Sigmoid colon (tissue), 7 donors: ENCODE data around the gene TRPM3. TPM values are rescaled to one million over a fixed set of nuclear protein-coding genes. Genes with fewer than 3 reads are reported as not detected.

Experiments used
- DNase-seq: peaks from one replicate; pipeline ENCODE4 v3.0.0-alpha.2; 2019
- H3K27ac ChIP-seq, 4 donors: fragments of 200-600 bp; sonication (generic); one replicate each; pipeline ENCODE4 v1.5.1; 2016 to 2019; ENCODE audit warnings: mild to moderate bottlenecking in 1 of 4
- H3K27me3 ChIP-seq, 3 donors: fragments of 200-600 bp; sonication (generic); one replicate each; pipeline ENCODE4 v1.5.1; 2019; ENCODE audit warnings: mild to moderate bottlenecking in 1 of 3
- H3K36me3 ChIP-seq, 4 donors: fragments of 200-600 bp; sonication (generic); one replicate each; pipeline ENCODE4 v1.5.1; 2016 to 2019
- H3K4me1 ChIP-seq, 4 donors: fragments of 200-600 bp; sonication (generic); one replicate each; pipeline ENCODE4 v1.5.1; 2017 to 2019
- H3K4me3 ChIP-seq, 4 donors: fragments of 200-600 bp; sonication (generic); one replicate each; pipeline ENCODE4 v1.5.1; 2017 to 2019; ENCODE audit warnings: mild to moderate bottlenecking in 2 of 4, moderate library complexity in 1 of 4
- H3K9me3 ChIP-seq, 4 donors: fragments of 200-600 bp in 3 of 4; sonication (generic) in 3 of 4; one replicate each; pipeline versions ENCODE4 v1.5.1 to v1.6.1; 2013 to 2019
- CTCF ChIP-seq, 4 experiments: fragments of 450-650 bp in 3 of 4; fragments of 200-600 bp in 1 of 4; IDR thresholded peaks; one replicate each; pipeline ENCODE4 v1.5.1; 2016 to 2019; ENCODE audit warnings: antibody characterized with exemption in 4 of 4, mild to moderate bottlenecking in 3 of 4, moderate library complexity in 2 of 4
- EP300 ChIP-seq, 4 donors: sonication (generic); formaldehyde crosslinking; IDR thresholded peaks; one replicate each; pipeline ENCODE4 v1.6.1; 2017; ENCODE audit warnings: antibody characterized with exemption in 4 of 4
- POLR2A ChIP-seq, 2 donors: fragments of 450-650 bp; IDR thresholded peaks; one replicate each; pipeline ENCODE4 v1.6.1; 2016; ENCODE audit warnings: antibody characterized with exemption in 2 of 2, mild to moderate bottlenecking in 2 of 2, moderate library complexity in 2 of 2
- POLR2AphosphoS5 ChIP-seq, 4 donors: sonication (generic); formaldehyde crosslinking; IDR thresholded peaks; one replicate each; pipeline ENCODE4 v1.6.1; 2017; ENCODE audit warnings: antibody characterized with exemption in 4 of 4
- WGBS, 2 donors: extraction: QIAGEN DNeasy Blood & Tissue Kit; methylation state at CpG; one replicate each; pipeline ENCODE4 v1.1.7; 2013; 5-methylcytosine and 5-hydroxymethylcytosine counted together
- intact Hi-C: fragments of 100-400 bp; cut with DNase I; formaldehyde crosslinking; loops from one replicate; pipeline ENCODE4 v1.15.1; 2023
- polyA plus RNA-seq, 3 donors: library from polyadenylated mRNA; stranded (reverse); fragments of 200-250 nt; gene quantifications; one replicate each; pipeline ENCODE4 v1.2.3, GENCODE V29; 2013
- total RNA-seq, 4 donors: library from RNA; depleted of rRNA; stranded (reverse); fragments of >200 nt; gene quantifications; one replicate each; pipeline ENCODE4 v1.1.0, GENCODE V29; 2016
- donor health status: healthy with polysubstance abuse.
- donor health status: Bipolar disorder and iron deficiency.
- donor health status: healthy.

Gene TRPM3
- total RNA-seq (1 to 10 TPM in 1 of 4 donors, under 1 TPM in 3; 0.33 to 1.8 (median 0.48) TPM), polyA plus RNA-seq (under 1 TPM in 1 of 3 donors, not detected in 2; 0.07 TPM)

GRCh38 chr9:71121275-71122021, at the start of gene TRPM3:
Gene TRPM3, minus strand, starts transcription at chr9:71121621. Its CDS starts 267 bp downstream, at chr9:71121354.
- TF ChIP-seq EP300 (IDR thresholded peaks at IDR 0.05) = no peak
- TF ChIP-seq CTCF (IDR thresholded peaks at IDR 0.05) = no peak
- TF ChIP-seq POLR2A (IDR thresholded peaks at IDR 0.05) = no peak
- no peak for TF ChIP-seq POLR2AphosphoS5 (IDR thresholded peaks at IDR 0.05)
- peaks cover 5 to 34% (median 8%) of the 10 kb centered on the region in 3 donors for H3K27me3 ChIP-seq
- no peaks in the 10 kb centered on the region for H3K9me3 ChIP-seq
- no peaks in the 10 kb centered on the region for H3K36me3 ChIP-seq
- 9 to 31% methylated on average over 19 of the region's 19 CpGs for WGBS, 2 donors
- peaks cover 0 to 4% (median 0%) of the 10 kb centered on the region in 4 donors for H3K4me1 ChIP-seq
- no peak for DNase-seq
- intact Hi-C loops = no loop called here
- no peak within 1 kb of the TSS for H3K27ac ChIP-seq
- H3K4me3 ChIP-seq = no peak within 1 kb of the TSS

GRCh38 chr9:71168418-71168817, 47.0 kb upstream of the TRPM3 start:
- TF ChIP-seq POLR2AphosphoS5 (IDR thresholded peaks at IDR 0.05) (no peak), POLR2A (IDR thresholded peaks at IDR 0.05) (no peak), CTCF (IDR thresholded peaks at IDR 0.05) (no peak), EP300 (IDR thresholded peaks at IDR 0.05) (no peak)
- no peaks in the 10 kb centered on the region for H3K9me3 ChIP-seq
- intact Hi-C loops = no loop called here
- DNase-seq = no peak
- no peak overlapping the region for H3K4me3 ChIP-seq
- H3K27me3 ChIP-seq = no peaks in the 10 kb centered on the region
- H3K27ac ChIP-seq = no peak overlapping the region
- H3K36me3 ChIP-seq = no peaks in the 10 kb centered on the region
- no peaks in the 10 kb centered on the region for H3K4me1 ChIP-seq

GRCh38 chr9:71162126-71162525, 40.7 kb upstream of the TRPM3 start:
- no peak overlapping the region for H3K4me3 ChIP-seq
- H3K4me1 ChIP-seq = no peaks in the 10 kb centered on the region
- no peaks in the 10 kb centered on the region for H3K9me3 ChIP-seq
- WGBS, 2 donors = 68 to 92% methylated on average over 2 of the region's 2 CpGs
- no peaks in the 10 kb centered on the region for H3K36me3 ChIP-seq
- H3K27me3 ChIP-seq = no peaks in the 10 kb centered on the region
- no peak for DNase-seq
- intact Hi-C loops = no loop called here
- no peak overlapping the region for H3K27ac ChIP-seq
- TF ChIP-seq POLR2AphosphoS5 (IDR thresholded peaks at IDR 0.05) (no peak), CTCF (IDR thresholded peaks at IDR 0.05) (no peak), EP300 (IDR thresholded peaks at IDR 0.05) (no peak), POLR2A (IDR thresholded peaks at IDR 0.05) (no peak)

- H3K4me1 ChIP-seq = no peaks in the 10 kb centered on the region
- H3K27ac ChIP-seq = no peak overlapping the region
- intact Hi-C loops = no loop called here
- 86 to 91% methylated on average over 1 of the region's 1 CpG for WGBS, 2 donors
- no peaks in the 10 kb centered on the region for H3K9me3 ChIP-seq
- no peaks in the 10 kb centered on the region for H3K27me3 ChIP-seq
- no peak for DNase-seq
- H3K36me3 ChIP-seq = no peaks in the 10 kb centered on the region
- H3K4me3 ChIP-seq = no peak overlapping the region
- TF ChIP-seq CTCF (IDR thresholded peaks at IDR 0.05) (no peak), POLR2AphosphoS5 (IDR thresholded peaks at IDR 0.05) (no peak), EP300 (IDR thresholded peaks at IDR 0.05) (no peak), POLR2A (IDR thresholded peaks at IDR 0.05) (no peak)
These were observed 36.3 kb upstream of the TRPM3 start for GRCh38 chr9:71157731-71158130.
